Osteoblast (primary cell): Measurements from ENCODE around the gene SLC22A3. TPM values are rescaled to one million over a fixed set of nuclear protein-coding genes. Genes with fewer than 3 reads are reported as not detected.
A peak's percentile ranks its signal among the peaks of the same experiment; 100 is the strongest.

Experiments
- DNase-seq: peaks from one replicate; pipeline ENCODE4 v3.0.0; 2011; ENCODE audit warnings: low spot score, mixed read lengths; ENCODE audit not compliant: insufficient read length; ENCODE audit errors: missing footprints
- H2AFZ ChIP-seq: 2 replicates; pipeline ENCODE4 v1.6.0; 2011; ENCODE audit warnings: mild to moderate bottlenecking, low read length
- H3K27ac ChIP-seq: 2 replicates; pipeline ENCODE4 v1.5.1; 2011; ENCODE audit warnings: mild to moderate bottlenecking, low read depth, low read length, moderate library complexity
- H3K27me3 ChIP-seq: 2 replicates; pipeline ENCODE4 v1.6.0; 2012; ENCODE audit warnings: mild to moderate bottlenecking, control low read depth, inconsistent platforms, low read length, moderate library complexity; ENCODE audit not compliant: insufficient read depth
- H3K36me3 ChIP-seq: 2 replicates; pipeline ENCODE4 v1.5.1; 2011; ENCODE audit warnings: mild to moderate bottlenecking, low read length, control low read depth, moderate library complexity; ENCODE audit not compliant: insufficient read depth
- H3K4me1 ChIP-seq: 2 replicates; pipeline ENCODE4 v1.5.1; 2011; ENCODE audit warnings: mild to moderate bottlenecking, low read length, control low read depth, moderate library complexity; ENCODE audit not compliant: insufficient read depth
- H3K4me2 ChIP-seq: 2 replicates; pipeline ENCODE4 v1.6.0; 2011; ENCODE audit warnings: mild to moderate bottlenecking, low read length; ENCODE audit not compliant: insufficient read depth
- H3K4me3 ChIP-seq: fragments of 200-600 bp; sonication (generic); 3 replicates; pipeline ENCODE4 v1.5.1; 2012; ENCODE audit warnings: mild to moderate bottlenecking, low read length, inconsistent platforms; ENCODE audit not compliant: insufficient read depth
- H3K79me2 ChIP-seq: 2 replicates; pipeline ENCODE4 v1.6.0; 2012; ENCODE audit warnings: mild to moderate bottlenecking, low read length, control low read depth, inconsistent platforms; ENCODE audit not compliant: insufficient read depth
- H3K9me3 ChIP-seq: 2 replicates; pipeline ENCODE4 v1.5.1; 2011; ENCODE audit warnings: low read depth, low read length, control low read depth
- H4K20me1 ChIP-seq: 2 replicates; pipeline ENCODE4 v1.6.0; 2012; ENCODE audit warnings: mild to moderate bottlenecking, low read length, control low read depth; ENCODE audit not compliant: insufficient read depth
- total RNA-seq: library from RNA; depleted of rRNA; stranded (reverse); fragments of >200 nt; gene quantifications from 2 replicates; pipeline ENCODE4 v1.2.3, GENCODE V29; 2012
- TF ChIP-seq, protein P1 (sequence below): IDR thresholded peaks from 2 replicates; pipeline ENCODE4 v1.5.1; 2011; ENCODE audit warnings: mild to moderate bottlenecking, low read depth, low read length, moderate library complexity; ENCODE audit errors: extremely low read depth

SLC22A3 gene
- total RNA-seq, 1 donor, result 22.1 TPM

GRCh38 chr6:160356074-160356744 lies 8.0 kb downstream of the SLC22A3 start:
- Histone ChIP-seq H3K4me3 (no peak overlapping the region), H3K4me1 (no peaks in the 10 kb centered on the region), H3K79me2 (no peaks in the 10 kb centered on the region), H3K36me3 (no peaks in the 10 kb centered on the region), H4K20me1 (no peaks in the 10 kb centered on the region), H3K27me3 (no peaks in the 10 kb centered on the region), H3K4me2 (no peak overlapping the region), H3K9me3 (no peaks in the 10 kb centered on the region), H3K27ac (no peak overlapping the region), H2AFZ (no peak overlapping the region)
- DNase-seq, result no peak
- TF ChIP-seq, protein P1, sequence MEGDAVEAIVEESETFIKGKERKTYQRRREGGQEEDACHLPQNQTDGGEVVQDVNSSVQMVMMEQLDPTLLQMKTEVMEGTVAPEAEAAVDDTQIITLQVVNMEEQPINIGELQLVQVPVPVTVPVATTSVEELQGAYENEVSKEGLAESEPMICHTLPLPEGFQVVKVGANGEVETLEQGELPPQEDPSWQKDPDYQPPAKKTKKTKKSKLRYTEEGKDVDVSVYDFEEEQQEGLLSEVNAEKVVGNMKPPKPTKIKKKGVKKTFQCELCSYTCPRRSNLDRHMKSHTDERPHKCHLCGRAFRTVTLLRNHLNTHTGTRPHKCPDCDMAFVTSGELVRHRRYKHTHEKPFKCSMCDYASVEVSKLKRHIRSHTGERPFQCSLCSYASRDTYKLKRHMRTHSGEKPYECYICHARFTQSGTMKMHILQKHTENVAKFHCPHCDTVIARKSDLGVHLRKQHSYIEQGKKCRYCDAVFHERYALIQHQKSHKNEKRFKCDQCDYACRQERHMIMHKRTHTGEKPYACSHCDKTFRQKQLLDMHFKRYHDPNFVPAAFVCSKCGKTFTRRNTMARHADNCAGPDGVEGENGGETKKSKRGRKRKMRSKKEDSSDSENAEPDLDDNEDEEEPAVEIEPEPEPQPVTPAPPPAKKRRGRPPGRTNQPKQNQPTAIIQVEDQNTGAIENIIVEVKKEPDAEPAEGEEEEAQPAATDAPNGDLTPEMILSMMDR, result no peak

DNA sequence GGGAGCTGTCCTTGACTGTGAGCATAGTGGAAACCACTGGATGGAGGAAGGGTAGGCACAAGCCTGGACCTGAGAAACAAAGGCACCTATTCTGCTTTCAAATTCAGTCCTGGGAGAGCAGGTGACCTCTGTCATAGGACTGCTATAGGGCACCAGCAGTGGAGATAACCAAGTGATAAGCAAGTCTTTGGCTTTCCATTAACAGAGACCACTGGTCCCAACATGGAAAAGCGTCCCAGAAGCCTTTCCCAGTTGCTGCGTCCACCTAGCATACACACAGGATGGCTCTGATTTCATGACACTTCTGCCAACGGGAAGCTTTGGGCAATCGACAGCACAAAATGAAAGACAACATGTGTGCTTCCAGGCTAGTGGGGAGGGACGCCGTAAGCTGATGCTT lies 8.9 kb downstream of the SLC22A3 start:
- H3K4me2 ChIP-seq, result no peak overlapping the region
- H3K9me3 ChIP-seq, result no peaks in the 10 kb centered on the region
- H3K36me3 ChIP-seq, result no peaks in the 10 kb centered on the region
- H3K79me2 ChIP-seq, result no peaks in the 10 kb centered on the region
- H2AFZ ChIP-seq, result no peak overlapping the region
- no peaks in the 10 kb centered on the region for H3K27me3 ChIP-seq
- H3K4me1 ChIP-seq, result no peaks in the 10 kb centered on the region
- H3K4me3 ChIP-seq, result no peak overlapping the region
- DNase-seq, result no peak
- no peaks in the 10 kb centered on the region for H4K20me1 ChIP-seq
- TF ChIP-seq, protein P1, result no peak
- no peak overlapping the region for H3K27ac ChIP-seq

- Histone ChIP-seq H3K4me1 (no peaks in the 10 kb centered on the region), H3K4me3 (no peak overlapping the region), H3K4me2 (no peak overlapping the region), H3K27ac (no peak overlapping the region), H4K20me1 (no peaks in the 10 kb centered on the region), H3K27me3 (no peaks in the 10 kb centered on the region), H3K36me3 (no peaks in the 10 kb centered on the region), H3K79me2 (no peaks in the 10 kb centered on the region), H3K9me3 (no peaks in the 10 kb centered on the region), H2AFZ (peak overlapping the region; percentile 41)
- TF ChIP-seq, protein P1, result no peak
- DNase-seq, result no peak
Measured at GRCh38 chr6:160358225-160359119, 10.3 kb downstream of the SLC22A3 start.

DNA sequence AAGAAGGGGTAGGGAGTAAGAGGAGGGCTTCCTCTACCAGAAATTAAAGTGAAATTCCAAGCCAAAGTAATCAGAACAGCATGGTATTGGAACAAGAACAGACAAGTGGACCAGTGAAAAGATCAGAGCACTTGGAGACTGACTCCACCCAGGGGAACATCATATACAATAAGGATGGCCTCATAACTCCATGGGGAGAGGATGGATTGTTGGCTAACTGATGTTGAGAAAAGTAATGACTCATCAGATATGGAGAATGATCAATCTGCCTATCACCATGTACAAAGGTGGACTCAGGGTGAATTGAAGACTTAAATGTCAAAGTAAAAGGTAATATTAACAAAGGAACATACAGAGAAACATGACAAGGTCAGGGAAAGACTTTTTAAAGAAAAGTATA lies 12.8 kb downstream of the SLC22A3 start:
- no peak overlapping the region for H2AFZ ChIP-seq
- H3K4me2 ChIP-seq, result no peak overlapping the region
- H3K4me3 ChIP-seq, result no peak overlapping the region
- H4K20me1 ChIP-seq, result no peaks in the 10 kb centered on the region
- no peak for DNase-seq
- no peaks in the 10 kb centered on the region for H3K36me3 ChIP-seq
- no peaks in the 10 kb centered on the region for H3K27me3 ChIP-seq
- H3K79me2 ChIP-seq, result no peaks in the 10 kb centered on the region
- TF ChIP-seq, protein P1, result no peak
- H3K4me1 ChIP-seq, result no peaks in the 10 kb centered on the region
- no peaks in the 10 kb centered on the region for H3K9me3 ChIP-seq
- H3K27ac ChIP-seq, result no peak overlapping the region
